Measurements from ENCODE around the gene VSIG8. TPM values are rescaled to one million over a fixed set of nuclear protein-coding genes. Genes with fewer than 3 reads are reported as not detected.

The VSIG8 gene
- total and polyA plus RNA-seq, 9 of the 15 experiments (the other 6 are each of a cell fraction or from before 2014, with no cell fraction given) = not detected

- no peak for TF ChIP-seq RREB1 (CRISPR knock-in tag; IDR thresholded peaks at IDR 0.05)
- TF ChIP-seq, protein P1, sequence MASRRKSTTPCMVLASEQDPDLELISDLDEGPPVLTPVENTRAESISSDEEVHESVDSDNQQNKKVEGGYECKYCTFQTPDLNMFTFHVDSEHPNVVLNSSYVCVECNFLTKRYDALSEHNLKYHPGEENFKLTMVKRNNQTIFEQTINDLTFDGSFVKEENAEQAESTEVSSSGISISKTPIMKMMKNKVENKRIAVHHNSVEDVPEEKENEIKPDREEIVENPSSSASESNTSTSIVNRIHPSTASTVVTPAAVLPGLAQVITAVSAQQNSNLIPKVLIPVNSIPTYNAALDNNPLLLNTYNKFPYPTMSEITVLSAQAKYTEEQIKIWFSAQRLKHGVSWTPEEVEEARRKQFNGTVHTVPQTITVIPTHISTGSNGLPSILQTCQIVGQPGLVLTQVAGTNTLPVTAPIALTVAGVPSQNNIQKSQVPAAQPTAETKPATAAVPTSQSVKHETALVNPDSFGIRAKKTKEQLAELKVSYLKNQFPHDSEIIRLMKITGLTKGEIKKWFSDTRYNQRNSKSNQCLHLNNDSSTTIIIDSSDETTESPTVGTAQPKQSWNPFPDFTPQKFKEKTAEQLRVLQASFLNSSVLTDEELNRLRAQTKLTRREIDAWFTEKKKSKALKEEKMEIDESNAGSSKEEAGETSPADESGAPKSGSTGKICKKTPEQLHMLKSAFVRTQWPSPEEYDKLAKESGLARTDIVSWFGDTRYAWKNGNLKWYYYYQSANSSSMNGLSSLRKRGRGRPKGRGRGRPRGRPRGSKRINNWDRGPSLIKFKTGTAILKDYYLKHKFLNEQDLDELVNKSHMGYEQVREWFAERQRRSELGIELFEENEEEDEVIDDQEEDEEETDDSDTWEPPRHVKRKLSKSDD (conservative IDR thresholded peaks at IDR 0.05; ENCODE audit: low read length) = no peak
- TF ChIP-seq NFE2 (IDR thresholded peaks at IDR 0.05; ENCODE audit: low read depth) = peak; percentile 85
- peak; percentile 96 for TF ChIP-seq CEBPB (tag; IDR thresholded peaks at IDR 0.05)
- no peak for TF ChIP-seq RBM14 (IDR thresholded peaks at IDR 0.05; ENCODE audit: borderline replicate concordance, insufficient read depth, low read depth, low read length)
- TF ChIP-seq DLX4 (CRISPR knock-in tag; IDR thresholded peaks at IDR 0.05) = no peak
- TF ChIP-seq, protein P2, sequence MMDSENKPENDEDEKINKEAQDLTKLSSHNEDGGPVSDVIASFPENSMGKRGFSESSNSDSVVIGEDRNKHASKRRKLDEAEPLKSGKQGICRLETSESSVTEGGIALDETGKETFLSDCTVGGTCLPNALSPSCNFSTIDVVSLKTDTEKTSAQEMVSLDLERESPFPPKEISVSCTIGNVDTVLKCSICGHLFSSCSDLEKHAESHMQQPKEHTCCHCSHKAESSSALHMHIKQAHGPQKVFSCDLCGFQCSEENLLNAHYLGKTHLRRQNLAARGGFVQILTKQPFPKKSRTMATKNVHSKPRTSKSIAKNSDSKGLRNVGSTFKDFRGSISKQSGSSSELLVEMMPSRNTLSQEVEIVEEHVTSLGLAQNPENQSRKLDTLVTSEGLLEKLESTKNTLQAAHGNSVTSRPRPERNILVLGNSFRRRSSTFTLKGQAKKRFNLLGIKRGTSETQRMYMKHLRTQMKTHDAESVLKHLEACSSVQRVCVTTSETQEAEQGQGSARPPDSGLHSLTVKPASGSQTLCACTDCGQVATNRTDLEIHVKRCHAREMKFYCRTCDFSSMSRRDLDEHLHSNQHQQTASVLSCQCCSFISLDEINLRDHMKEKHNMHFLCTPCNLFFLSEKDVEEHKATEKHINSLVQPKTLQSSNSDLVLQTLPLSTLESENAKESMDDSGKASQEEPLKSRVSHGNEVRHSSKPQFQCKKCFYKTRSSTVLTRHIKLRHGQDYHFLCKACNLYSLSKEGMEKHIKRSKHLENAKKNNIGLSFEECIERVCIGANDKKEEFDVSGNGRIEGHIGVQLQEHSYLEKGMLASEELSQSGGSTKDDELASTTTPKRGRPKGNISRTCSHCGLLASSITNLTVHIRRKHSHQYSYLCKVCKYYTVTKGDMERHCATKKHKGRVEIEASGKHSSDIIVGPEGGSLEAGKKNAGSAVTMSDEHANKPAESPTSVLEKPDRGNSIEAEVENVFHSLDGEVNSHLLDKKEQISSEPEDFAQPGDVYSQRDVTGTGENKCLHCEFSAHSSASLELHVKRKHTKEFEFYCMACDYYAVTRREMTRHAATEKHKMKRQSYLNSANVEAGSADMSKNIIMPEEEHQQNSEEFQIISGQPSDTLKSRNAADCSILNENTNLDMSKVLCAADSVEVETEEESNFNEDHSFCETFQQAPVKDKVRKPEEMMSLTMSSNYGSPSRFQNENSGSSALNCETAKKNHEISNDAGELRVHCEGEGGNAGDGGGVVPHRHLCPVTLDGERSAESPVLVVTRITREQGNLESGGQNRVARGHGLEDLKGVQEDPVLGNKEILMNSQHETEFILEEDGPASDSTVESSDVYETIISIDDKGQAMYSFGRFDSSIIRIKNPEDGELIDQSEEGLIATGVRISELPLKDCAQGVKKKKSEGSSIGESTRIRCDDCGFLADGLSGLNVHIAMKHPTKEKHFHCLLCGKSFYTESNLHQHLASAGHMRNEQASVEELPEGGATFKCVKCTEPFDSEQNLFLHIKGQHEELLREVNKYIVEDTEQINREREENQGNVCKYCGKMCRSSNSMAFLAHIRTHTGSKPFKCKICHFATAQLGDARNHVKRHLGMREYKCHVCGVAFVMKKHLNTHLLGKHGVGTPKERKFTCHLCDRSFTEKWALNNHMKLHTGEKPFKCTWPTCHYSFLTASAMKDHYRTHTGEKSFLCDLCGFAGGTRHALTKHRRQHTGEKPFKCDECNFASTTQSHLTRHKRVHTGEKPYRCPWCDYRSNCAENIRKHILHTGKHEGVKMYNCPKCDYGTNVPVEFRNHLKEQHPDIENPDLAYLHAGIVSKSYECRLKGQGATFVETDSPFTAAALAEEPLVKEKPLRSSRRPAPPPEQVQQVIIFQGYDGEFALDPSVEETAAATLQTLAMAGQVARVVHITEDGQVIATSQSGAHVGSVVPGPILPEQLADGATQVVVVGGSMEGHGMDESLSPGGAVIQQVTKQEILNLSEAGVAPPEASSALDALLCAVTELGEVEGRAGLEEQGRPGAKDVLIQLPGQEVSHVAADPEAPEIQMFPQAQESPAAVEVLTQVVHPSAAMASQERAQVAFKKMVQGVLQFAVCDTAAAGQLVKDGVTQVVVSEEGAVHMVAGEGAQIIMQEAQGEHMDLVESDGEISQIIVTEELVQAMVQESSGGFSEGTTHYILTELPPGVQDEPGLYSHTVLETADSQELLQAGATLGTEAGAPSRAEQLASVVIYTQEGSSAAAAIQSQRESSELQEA (IDR thresholded peaks at IDR 0.05; ENCODE audit: low read depth) = no peak
- peak; percentile 99 for TF ChIP-seq MAFG (tag; conservative IDR thresholded peaks at IDR 0.05)
- no peak for TF ChIP-seq HMG20B (CRISPR knock-in tag; IDR thresholded peaks at IDR 0.05)
These were observed 17.5 kb upstream of the VSIG8 start (continued) for GRCh38 chr1:159879977-159880376.

Measured in K562 (cell line).